Stimulated activated CD4-positive, alpha-beta T cell treated with anti-CD3 and anti-CD28 coated beads, Interleukin-1b, Interleukin-23, amount 100 ng/mL, for 24 hours (primary cell): Measurements from ENCODE around the gene EXOC3L2.
A peak's percentile ranks its signal among the peaks of the same experiment; 100 is the strongest.

Source experiments
- DNase-seq, 4 experiments: peaks; one replicate each; pipeline ENCODE4 v3.0.0-alpha.2; 2020; ENCODE audit warnings: low read depth in 4 of 4, low spot score in 1 of 4

EXOC3L2 gene

GRCh38 chr19:45182758-45183157 lies 62.4 kb downstream of the EXOC3L2 start:
- DNase-seq = no peak

- DNase-seq = no peak
Observed at GRCh38 chr19:45180936-45181335, 64.3 kb downstream of the EXOC3L2 start.

- DNase-seq = no peak
Observed at GRCh38 chr19:45179892-45180370, 65.3 kb downstream of the EXOC3L2 start.

- DNase-seq = peak in 2 of 4 experiments; percentile 19 to 34
Observed at GRCh38 chr19:45179072-45179891, 65.9 kb downstream of the EXOC3L2 start.

GRCh38 chr19:45178262-45179071 lies 66.7 kb downstream of the EXOC3L2 start, which contains the start of gene BLOC1S3:
Gene BLOC1S3, plus strand, starts transcription at chr19:45178784. Its CDS starts 513 bp downstream, at chr19:45179297.
- peak; percentile 97 to 100 (median 100) for DNase-seq

GRCh38 chr19:45177817-45178261 lies 67.4 kb downstream of the EXOC3L2 start, which contains the start of gene TRAPPC6A:
Gene TRAPPC6A, minus strand, starts transcription at chr19:45178237. Its CDS starts 19 bp downstream, at chr19:45178218.
- no peak for DNase-seq

GRCh38 chr19:45175515-45176345 lies 69.5 kb downstream of the EXOC3L2 start:
- DNase-seq = no peak

- no peak for DNase-seq
Observed at GRCh38 chr19:45173816-45174215, 71.4 kb downstream of the EXOC3L2 start.

GRCh38 chr19:45172611-45173208 lies 72.5 kb downstream of the EXOC3L2 start:
- DNase-seq = no peak

GRCh38 chr19:45172173-45172572 lies 73.0 kb downstream of the EXOC3L2 start:
- no peak for DNase-seq

- no peak for DNase-seq
Observed at GRCh38 chr19:45171211-45171623, 74.0 kb downstream of the EXOC3L2 start.

GRCh38 chr19:45170146-45171106 lies 74.8 kb downstream of the EXOC3L2 start:
- DNase-seq = no peak

- DNase-seq = no peak
Observed at GRCh38 chr19:45169602-45170001, 75.6 kb downstream of the EXOC3L2 start.

GRCh38 chr19:45168767-45169351 lies 76.3 kb downstream of the EXOC3L2 start:
- DNase-seq = no peak

GRCh38 chr19:45166723-45167252 lies 78.4 kb downstream of the EXOC3L2 start:
- DNase-seq = no peak

GRCh38 chr19:45164577-45165335 lies 80.5 kb downstream of the EXOC3L2 start:
- DNase-seq = peak in 2 of 4 experiments; percentile 42 to 54

GRCh38 chr19:45163751-45164460 lies 81.3 kb downstream of the EXOC3L2 start:
- DNase-seq = no peak
